HEK293T (cell line): Measurements from ENCODE around the gene BANK1.

Source experiments
- BHLHE40 ChIP-seq: fragments of 450-650 bp; IDR thresholded peaks from 2 replicates; pipeline ENCODE4 v1.6.1; 2016; ENCODE audit warnings: mild to moderate bottlenecking, moderate library complexity, borderline replicate concordance
- FOXA1 ChIP-seq: fragments of 450-650 bp; IDR thresholded peaks from 2 replicates; pipeline ENCODE4 v1.6.1; 2016; ENCODE audit warnings: mild to moderate bottlenecking
- FOXM1 ChIP-seq: fragments of 450-650 bp; IDR thresholded peaks from 2 replicates; pipeline ENCODE4 v1.6.1; 2017; ENCODE audit warnings: mild to moderate bottlenecking, borderline replicate concordance
- SP1 ChIP-seq: fragments of 450-650 bp; IDR thresholded peaks from 2 replicates; pipeline ENCODE4 v1.6.1; 2017

GRCh38 chr4:101813604-101814003 lies 23.1 kb downstream of the BANK1 start:
- TF ChIP-seq SP1 (no peak), FOXM1 (no peak), BHLHE40 (no peak), FOXA1 (no peak)
